NT2/D1 (cell line): Measurements from ENCODE around the gene NAMPT.
"Not testable (repeated sequence)": the region's sequence is repeated elsewhere in the genome, so short reads cannot be mapped to it uniquely, and the experiment has no call there.

Experiments
- DNase-seq: peaks from one replicate; pipeline ENCODE4 v3.0.0-alpha.2; 2011; ENCODE audit warnings: low read depth, low spot score
- H3K27me3 ChIP-seq: 2 replicates; pipeline ENCODE4 v1.6.0; 2011; ENCODE audit warnings: mild to moderate bottlenecking; ENCODE audit not compliant: insufficient read length, insufficient read depth
- H3K36me3 ChIP-seq: 2 replicates; pipeline ENCODE4 v1.6.1; 2011; ENCODE audit warnings: mild to moderate bottlenecking, low read length, mixed read lengths; ENCODE audit not compliant: insufficient read depth, insufficient read length
- H3K4me1 ChIP-seq: 2 replicates; pipeline ENCODE4 v1.5.1; 2011; ENCODE audit not compliant: insufficient read depth, insufficient read length
- H3K4me3 ChIP-seq: 2 replicates; pipeline ENCODE4 v1.5.1; 2011; ENCODE audit warnings: low read depth; ENCODE audit not compliant: insufficient read length
- H3K9ac ChIP-seq: 2 replicates; pipeline ENCODE4 v1.6.0; 2011; ENCODE audit warnings: low read depth; ENCODE audit not compliant: insufficient read length
- H3K9me3 ChIP-seq: 2 replicates; pipeline ENCODE4 v1.5.1; 2011; ENCODE audit warnings: mild to moderate bottlenecking, low read length; ENCODE audit not compliant: insufficient read depth
- SUZ12 ChIP-seq: IDR thresholded peaks from 2 replicates; pipeline ENCODE4 v1.6.1; 2011; ENCODE audit not compliant: insufficient read length, insufficient read depth; ENCODE audit errors: extremely low read depth
- YY1 ChIP-seq: IDR thresholded peaks from 2 replicates; pipeline ENCODE4 v1.6.1; 2011; ENCODE audit not compliant: insufficient read length, insufficient read depth
- ZNF274 ChIP-seq: IDR thresholded peaks from 2 replicates; pipeline ENCODE4 v1.6.1; 2011; ENCODE audit warnings: mild to moderate bottlenecking, low read depth, low read length

Gene NAMPT

DNA sequence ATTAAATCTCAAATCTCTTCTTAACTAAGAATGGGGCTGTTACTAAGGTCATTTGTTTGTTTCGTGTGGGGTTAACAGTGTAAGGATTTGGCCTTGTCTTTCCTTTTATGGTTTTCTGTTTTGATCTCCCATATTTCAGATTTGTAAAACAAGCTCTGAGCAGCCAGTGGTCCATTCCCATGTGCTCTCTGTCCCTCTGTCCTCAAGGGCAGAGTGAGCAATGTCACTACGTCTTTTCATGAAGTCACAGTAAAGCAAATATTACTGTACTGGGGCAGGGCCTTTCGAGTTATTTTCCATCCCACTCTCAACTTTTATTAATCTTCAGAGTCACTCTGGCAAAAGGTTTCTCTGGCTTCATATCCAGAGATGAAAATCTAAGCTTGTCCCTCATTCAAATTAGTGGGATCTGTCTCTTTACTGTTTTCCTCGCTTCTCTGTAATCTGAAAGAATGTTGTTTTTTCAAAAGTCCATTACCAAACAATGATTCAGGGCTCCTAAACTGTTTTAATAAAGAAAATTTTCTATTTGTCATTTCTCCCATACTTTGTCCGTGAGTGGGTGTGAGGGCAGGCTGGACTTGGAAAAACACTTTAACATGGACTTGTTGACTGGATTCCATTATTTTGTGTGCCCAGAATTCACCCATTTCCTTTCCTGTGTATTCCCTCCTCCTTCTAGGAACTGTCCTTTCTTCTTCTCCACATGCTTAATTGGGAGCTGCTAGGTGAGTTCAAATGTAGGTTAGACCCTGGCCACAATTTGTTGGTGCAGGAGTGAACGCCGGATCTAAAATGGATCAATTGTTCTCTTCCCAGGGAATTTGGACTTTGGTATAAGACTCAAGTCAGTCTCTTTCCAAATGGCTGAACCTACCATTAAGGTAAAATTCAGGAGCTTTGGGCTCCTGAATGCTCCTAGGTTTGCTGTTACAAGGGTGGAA, 42.1 kb upstream of the NAMPT start:
- H3K9ac ChIP-seq: no peak overlapping the region
- no peaks in the 10 kb centered on the region for H3K27me3 ChIP-seq
- H3K36me3 ChIP-seq: no peaks in the 10 kb centered on the region
- TF ChIP-seq YY1 (no peak), SUZ12 (no peak), ZNF274 (no peak)
- no peaks in the 10 kb centered on the region for H3K9me3 ChIP-seq
- H3K4me1 ChIP-seq: no peaks in the 10 kb centered on the region
- DNase-seq: no peak
- H3K4me3 ChIP-seq: no peak overlapping the region

GRCh38 chr7:106324509-106324908, 39.7 kb upstream of the NAMPT start:
- H3K27me3 ChIP-seq, H3K36me3 ChIP-seq, H3K4me1 ChIP-seq, H3K4me3 ChIP-seq, DNase-seq, H3K9ac ChIP-seq: not testable (repeated sequence)
- peaks cover 11% of the 10 kb centered on the region; the same call in 1 of the 2 replicates for H3K9me3 ChIP-seq

GRCh38 chr7:106320254-106320770, 35.5 kb upstream of the NAMPT start:
- not testable (repeated sequence) for H3K36me3 ChIP-seq, H3K9ac ChIP-seq, H3K27me3 ChIP-seq, H3K4me1 ChIP-seq, H3K4me3 ChIP-seq, DNase-seq
- peaks cover 13% of the 10 kb centered on the region; the same call in 1 of the 2 replicates for H3K9me3 ChIP-seq

- DNase-seq: no peak
- Histone ChIP-seq H3K36me3 (no peaks in the 10 kb centered on the region), H3K4me1 (no peaks in the 10 kb centered on the region), H3K9ac (no peak overlapping the region), H3K9me3 (peaks cover 13% of the 10 kb centered on the region; the same call in 1 of the 2 replicates), H3K4me3 (no peak overlapping the region), H3K27me3 (no peaks in the 10 kb centered on the region)
- TF ChIP-seq YY1: no peak
Observed at GRCh38 chr7:106318482-106318881, 33.7 kb upstream of the NAMPT start.

- TF ChIP-seq SUZ12 (no peak), ZNF274 (no peak), YY1 (no peak)
- no peak for DNase-seq
- peaks cover 13% of the 10 kb centered on the region; the same call in 1 of the 2 replicates for H3K9me3 ChIP-seq
- no peaks in the 10 kb centered on the region for H3K4me1 ChIP-seq
- no peaks in the 10 kb centered on the region for H3K27me3 ChIP-seq
- no peak overlapping the region for H3K4me3 ChIP-seq
- H3K9ac ChIP-seq: no peak overlapping the region
- H3K36me3 ChIP-seq: no peaks in the 10 kb centered on the region
Observed at GRCh38 chr7:106317971-106318370, 33.2 kb upstream of the NAMPT start.

- no peaks in the 10 kb centered on the region for H3K36me3 ChIP-seq
- no peak overlapping the region for H3K9ac ChIP-seq
- no peaks in the 10 kb centered on the region for H3K4me1 ChIP-seq
- no peak for DNase-seq
- H3K27me3 ChIP-seq: no peaks in the 10 kb centered on the region
- H3K4me3 ChIP-seq: no peak overlapping the region
- TF ChIP-seq YY1: no peak
- peaks cover 13% of the 10 kb centered on the region; the same call in 1 of the 2 replicates for H3K9me3 ChIP-seq
Observed at GRCh38 chr7:106316947-106317346, 32.2 kb upstream of the NAMPT start.

DNA sequence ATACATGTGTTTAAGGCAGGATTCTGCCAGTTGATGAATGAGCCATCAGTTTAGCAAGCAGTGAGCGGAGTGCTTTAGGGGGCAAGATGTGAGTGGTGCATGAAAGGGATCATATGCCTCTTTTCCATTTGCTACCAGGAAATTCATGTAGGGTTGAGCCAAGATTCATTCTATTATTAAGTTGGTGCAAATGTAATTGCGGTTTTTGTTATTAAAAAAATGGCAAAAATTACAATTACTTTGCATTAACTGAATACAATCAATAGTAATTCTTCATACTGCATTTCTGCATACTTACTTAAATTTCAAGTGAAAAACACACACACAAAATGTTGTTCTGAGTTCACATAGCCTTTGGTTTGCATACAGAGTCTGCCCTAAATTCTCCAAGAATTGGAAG, 30.1 kb upstream of the NAMPT start:
- no peak overlapping the region for H3K4me3 ChIP-seq
- H3K9ac ChIP-seq: no peak overlapping the region
- H3K36me3 ChIP-seq: no peaks in the 10 kb centered on the region
- no peak for TF ChIP-seq SUZ12
- no peak for TF ChIP-seq YY1
- TF ChIP-seq ZNF274: no peak
- H3K27me3 ChIP-seq: no peaks in the 10 kb centered on the region
- 0 out of 2 replicates have a peak, but pooled peaks cover 5% of the 10 kb centered on the region for H3K9me3 ChIP-seq
- no peak for DNase-seq
- H3K4me1 ChIP-seq: no peaks in the 10 kb centered on the region

- Histone ChIP-seq H3K36me3 (no peaks in the 10 kb centered on the region), H3K9ac (no peak overlapping the region), H3K4me1 (no peaks in the 10 kb centered on the region), H3K27me3 (no peaks in the 10 kb centered on the region), H3K9me3 (no peaks in the 10 kb centered on the region), H3K4me3 (no peak overlapping the region)
- no peak for DNase-seq
- TF ChIP-seq SUZ12: no peak
- TF ChIP-seq YY1: no peak
- no peak for TF ChIP-seq ZNF274
Observed at GRCh38 chr7:106313966-106314365, 29.2 kb upstream of the NAMPT start.
